VCaP (cell line): ENCODE data around the gene PPP1R14B.

Experiments used
- H3K27ac ChIP-seq: fragments of 450-650 bp; 2 replicates; pipeline ENCODE4 v1.5.1; 2017
- TF ChIP-seq, protein P1 (sequence below): fragments of 450-650 bp; conservative IDR thresholded peaks from 2 replicates; pipeline ENCODE4 v1.5.1; 2017; ENCODE audit warnings: mild to moderate bottlenecking, moderate library complexity

PPP1R14B gene

DNA sequence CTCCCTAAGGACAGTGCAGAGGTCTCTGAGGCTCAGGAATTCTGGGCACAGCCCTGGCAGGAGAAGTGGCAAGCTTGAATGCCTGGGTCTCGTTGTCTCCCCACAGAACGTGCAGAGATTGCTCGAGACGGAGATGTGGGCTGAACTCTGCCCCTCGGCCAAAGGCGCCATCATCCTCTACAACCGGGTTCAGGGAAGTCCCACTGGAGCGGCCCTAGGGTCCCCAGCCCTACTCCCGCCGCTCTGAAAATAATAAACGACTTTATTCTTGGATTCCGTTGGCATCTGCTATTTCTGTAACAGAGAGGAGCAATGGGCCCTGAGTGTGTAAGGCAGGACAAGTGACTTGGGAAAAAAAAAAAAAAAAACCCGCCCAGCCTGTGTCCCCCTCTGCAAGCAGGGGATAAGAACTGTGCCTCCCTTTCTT lies 17.0 kb downstream of the PPP1R14B start:
- TF ChIP-seq, protein P1, sequence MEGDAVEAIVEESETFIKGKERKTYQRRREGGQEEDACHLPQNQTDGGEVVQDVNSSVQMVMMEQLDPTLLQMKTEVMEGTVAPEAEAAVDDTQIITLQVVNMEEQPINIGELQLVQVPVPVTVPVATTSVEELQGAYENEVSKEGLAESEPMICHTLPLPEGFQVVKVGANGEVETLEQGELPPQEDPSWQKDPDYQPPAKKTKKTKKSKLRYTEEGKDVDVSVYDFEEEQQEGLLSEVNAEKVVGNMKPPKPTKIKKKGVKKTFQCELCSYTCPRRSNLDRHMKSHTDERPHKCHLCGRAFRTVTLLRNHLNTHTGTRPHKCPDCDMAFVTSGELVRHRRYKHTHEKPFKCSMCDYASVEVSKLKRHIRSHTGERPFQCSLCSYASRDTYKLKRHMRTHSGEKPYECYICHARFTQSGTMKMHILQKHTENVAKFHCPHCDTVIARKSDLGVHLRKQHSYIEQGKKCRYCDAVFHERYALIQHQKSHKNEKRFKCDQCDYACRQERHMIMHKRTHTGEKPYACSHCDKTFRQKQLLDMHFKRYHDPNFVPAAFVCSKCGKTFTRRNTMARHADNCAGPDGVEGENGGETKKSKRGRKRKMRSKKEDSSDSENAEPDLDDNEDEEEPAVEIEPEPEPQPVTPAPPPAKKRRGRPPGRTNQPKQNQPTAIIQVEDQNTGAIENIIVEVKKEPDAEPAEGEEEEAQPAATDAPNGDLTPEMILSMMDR, result no peak
- peak overlapping the region; percentile 94 for H3K27ac ChIP-seq

- TF ChIP-seq, protein P1, result no peak
- H3K27ac ChIP-seq, result peak overlapping the region; percentile 94
Measured at GRCh38 chr11:64229090-64229743, 17.5 kb downstream of the PPP1R14B start.

DNA sequence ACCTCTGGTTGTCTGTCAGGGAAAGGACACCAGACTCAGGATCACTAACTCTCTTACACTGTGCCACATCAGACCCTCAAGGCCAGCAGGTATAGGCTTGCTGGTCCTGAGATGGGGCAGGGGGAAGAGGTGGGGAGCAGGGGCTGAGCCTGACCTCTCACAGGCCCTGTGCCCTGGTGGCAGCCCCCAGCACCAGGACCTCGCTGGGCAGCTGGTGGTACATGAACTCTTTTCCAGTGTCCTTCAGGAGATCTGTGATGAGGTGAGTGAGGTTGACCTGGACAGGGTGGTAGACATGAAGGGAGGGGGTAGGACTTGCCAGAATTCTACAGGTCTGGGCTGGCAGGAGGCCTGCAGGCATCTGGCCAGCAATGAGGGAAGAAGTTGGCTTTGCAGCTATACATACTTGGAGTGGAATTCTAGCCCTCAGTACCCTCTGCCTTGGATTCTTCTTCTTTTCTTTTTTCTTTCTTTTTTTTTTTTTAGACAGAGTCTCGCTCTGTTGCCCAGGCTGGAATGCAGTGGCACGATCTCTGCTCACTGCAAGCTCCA lies 19.3 kb downstream of the PPP1R14B start:
- TF ChIP-seq, protein P1, result no peak
- H3K27ac ChIP-seq, result peak overlapping the region; percentile 94

DNA sequence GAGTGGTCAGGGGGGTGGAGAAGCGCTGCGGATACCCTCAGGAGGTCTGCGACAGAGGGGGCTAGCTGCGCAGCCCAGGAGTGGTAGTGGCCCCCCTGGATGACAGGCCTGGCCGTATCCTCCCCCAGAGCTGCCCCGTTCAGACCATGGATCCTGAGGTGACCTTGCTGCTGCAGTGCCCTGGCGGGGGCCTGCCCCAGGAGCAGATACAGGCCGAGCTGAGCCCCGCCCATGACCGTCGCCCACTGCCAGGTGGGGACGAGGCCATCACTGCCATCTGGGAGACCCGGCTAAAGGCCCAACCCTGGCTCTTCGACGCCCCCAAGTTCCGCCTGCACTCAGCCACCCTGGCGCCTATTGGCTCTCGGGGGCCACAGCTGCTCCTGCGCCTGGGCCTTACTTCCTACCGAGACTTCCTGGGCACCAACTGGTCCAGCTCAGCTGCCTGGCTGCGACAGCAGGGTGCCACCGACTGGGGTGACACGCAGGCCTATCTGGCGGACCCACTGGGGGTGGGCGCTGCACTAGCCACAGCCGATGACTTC lies 20.2 kb downstream of the PPP1R14B start:
- TF ChIP-seq, protein P1, result no peak
- H3K27ac ChIP-seq, result peak overlapping the region; percentile 94

DNA sequence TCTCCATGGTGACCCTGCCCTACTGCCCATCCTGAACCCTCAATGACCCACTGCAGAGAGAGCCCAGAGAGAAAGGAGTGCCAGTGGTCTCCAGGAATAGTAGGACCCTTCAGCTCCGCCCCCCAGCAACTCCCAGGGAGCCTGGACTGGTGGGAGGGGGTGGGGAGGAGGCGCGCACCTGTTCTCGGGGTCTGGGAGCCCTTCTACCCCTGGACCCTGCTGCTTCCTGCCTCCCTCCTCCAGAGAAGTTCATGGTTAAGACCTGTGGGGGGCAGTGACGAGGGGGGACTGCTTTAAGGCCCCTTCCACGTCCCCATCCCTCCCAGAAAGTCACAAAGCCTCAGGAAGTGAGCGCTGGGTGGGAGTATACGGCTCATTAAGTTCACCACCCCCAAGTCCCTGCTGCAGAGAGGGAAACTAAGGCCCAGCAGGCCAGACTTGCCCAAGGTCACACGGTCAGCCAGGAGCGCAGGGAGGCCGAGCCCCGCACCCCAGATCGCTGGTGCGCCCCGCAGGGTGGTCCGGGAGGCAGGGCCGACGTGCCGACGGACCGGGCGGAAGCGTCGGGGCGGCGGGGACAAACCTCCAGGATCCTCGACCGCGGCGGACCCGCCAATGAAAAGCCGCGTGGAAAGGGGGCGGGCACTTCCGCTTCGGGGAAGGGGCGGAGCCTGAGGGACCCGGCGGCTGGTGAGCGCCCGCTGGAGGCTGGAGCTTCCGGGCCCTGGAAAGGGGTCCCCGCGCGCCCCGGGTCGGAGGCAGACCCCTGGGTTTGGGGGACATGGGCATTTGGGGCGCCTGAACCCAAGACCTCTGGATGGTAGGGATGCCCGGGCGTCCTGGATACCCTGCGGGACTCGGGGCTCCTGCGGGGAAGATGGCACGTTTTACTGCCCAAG lies 20.9 kb downstream of the PPP1R14B start, which contains the start of the genes NUDT22 and TRPT1:
Gene NUDT22 (plus strand): TSS at position 667 of the 899 bp plus-strand sequence. CDS start 379 bp downstream, outside the sequence.
Gene TRPT1 (minus strand): TSS at position 579 of the 899 bp plus-strand sequence. CDS start 326 bp downstream, at position 253.
- H3K27ac ChIP-seq, result peak within 1 kb of the TSS; percentile 94
- TF ChIP-seq, protein P1, result peak; percentile 67

DNA sequence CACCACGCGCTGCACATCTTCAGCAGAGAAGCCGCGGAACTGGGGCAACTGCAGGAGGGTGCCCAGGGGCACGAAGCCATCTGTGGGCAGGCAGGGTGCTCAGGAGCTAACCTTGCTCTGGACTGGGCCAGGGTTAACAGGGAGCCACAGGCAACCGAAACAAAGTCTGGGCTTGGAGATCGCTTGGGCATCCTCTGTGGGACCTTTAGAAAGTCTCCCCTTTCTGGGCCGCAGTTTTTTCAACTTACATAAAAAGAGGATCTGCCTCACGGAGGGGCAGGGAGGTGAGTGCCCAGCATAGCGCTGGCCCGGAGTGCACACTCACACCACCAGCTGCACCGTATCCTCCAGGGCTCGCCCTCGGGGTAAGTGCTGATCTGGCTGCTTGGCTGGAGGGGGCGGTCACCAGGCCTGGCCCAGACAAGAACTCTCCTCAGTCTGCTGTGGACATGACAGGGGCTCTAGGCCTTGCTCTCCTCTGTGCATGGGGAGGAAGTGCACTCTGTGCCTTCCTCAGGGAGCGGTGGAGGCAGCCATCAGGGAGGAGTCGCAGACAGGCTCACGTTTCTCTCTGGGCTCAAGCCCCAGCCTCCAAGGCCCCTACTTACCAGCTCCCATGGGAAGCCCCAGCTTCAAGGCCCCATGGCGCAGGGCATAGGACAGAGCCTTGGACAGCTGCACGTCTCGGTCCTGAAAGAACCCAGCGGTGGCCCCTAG lies 21.7 kb downstream of the PPP1R14B start:
- H3K27ac ChIP-seq, result peak overlapping the region; percentile 94

More for the DNA sequence above, 21.7 kb downstream of the PPP1R14B start:
- TF ChIP-seq, protein P1, result no peak
